Fibroblast of villous mesenchyme (primary cell): ENCODE results near the gene AKAP13. TPM values are rescaled to one million over a fixed set of nuclear protein-coding genes. Genes with fewer than 3 reads are reported as not detected.

Experiments
- DNase-seq: peaks from one replicate; pipeline ENCODE4 v3.0.0-alpha.2; 2010; ENCODE audit warnings: low read depth
- H3K4me3 ChIP-seq: 2 replicates; pipeline ENCODE4 v1.5.1; 2011; ENCODE audit warnings: low read depth, mild to moderate bottlenecking, low read length
- CTCF ChIP-seq: IDR thresholded peaks from 2 replicates; pipeline ENCODE4 v1.5.1; 2012; ENCODE audit warnings: low read depth, mild to moderate bottlenecking, low read length; ENCODE audit not compliant: insufficient read depth
- total RNA-seq: library from RNA; depleted of rRNA; stranded (reverse); fragments of >200 nt; gene quantifications from 2 replicates; pipeline ENCODE4 v1.2.3, GENCODE V29; 2012

Gene AKAP13
- total RNA-seq, 1 donor = 164 TPM

- DNase-seq = no peak
- TF ChIP-seq CTCF = no peak
Measured at GRCh38 chr15:85671156-85671555, 290.8 kb downstream of the AKAP13 start.

GRCh38 chr15:85672332-85673084, 292.1 kb downstream of the AKAP13 start:
- no peak for TF ChIP-seq CTCF
- no peak for DNase-seq
- H3K4me3 ChIP-seq = no peak overlapping the region

More at GRCh38 chr15:85671156-85671555, 290.8 kb downstream of the AKAP13 start:
- no peak overlapping the region for H3K4me3 ChIP-seq

GRCh38 chr15:85673326-85673725, 292.9 kb downstream of the AKAP13 start:
- TF ChIP-seq CTCF = no peak
- no peak overlapping the region for H3K4me3 ChIP-seq
- DNase-seq = no peak

- DNase-seq = no peak
- no peak overlapping the region for H3K4me3 ChIP-seq
- TF ChIP-seq CTCF = no peak
Measured at GRCh38 chr15:85676342-85677098, 296.1 kb downstream of the AKAP13 start.

GRCh38 chr15:85679231-85679630, 298.8 kb downstream of the AKAP13 start:
- DNase-seq = no peak
- no peak for TF ChIP-seq CTCF
- no peak overlapping the region for H3K4me3 ChIP-seq

GRCh38 chr15:85681386-85681785, 301.0 kb downstream of the AKAP13 start:
- no peak for DNase-seq
- H3K4me3 ChIP-seq = no peak overlapping the region
- no peak for TF ChIP-seq CTCF
